K562 (cell line): ENCODE data around the gene ZNF646. TPM values are rescaled to one million over a fixed set of nuclear protein-coding genes. Genes with fewer than 3 reads are reported as not detected.

Source experiments
- CBX1 ChIP-seq: sonication (generic); IDR thresholded peaks from 2 replicates; pipeline ENCODE4 v1.6.1; 2016; ENCODE audit warnings: antibody characterized with exemption, low read depth, mild to moderate bottlenecking
- CHD1 ChIP-seq: fragments of 200-600 bp; sonication (generic); IDR thresholded peaks from one replicate; pipeline ENCODE4 v1.6.1; 2012; ENCODE audit warnings: mild to moderate bottlenecking, moderate library complexity, low read length, inconsistent platforms
- E2F5 ChIP-seq: sonication (generic); formaldehyde crosslinking; IDR thresholded peaks from 2 replicates; pipeline ENCODE4 v1.8.0; 2022; ENCODE audit warnings: mild to moderate bottlenecking, missing genetic modification reagents
- FOXK2 ChIP-seq, 2 experiments: fragments of 450-650 bp; IDR thresholded peaks in 1 of 2; conservative IDR thresholded peaks in 1 of 2; 2 replicates each; pipeline ENCODE4 v1.6.1; 2016; ENCODE audit warnings: low read depth in 2 of 2, mild to moderate bottlenecking in 1 of 2
- MTA2 ChIP-seq: fragments of 450-650 bp; IDR thresholded peaks from 2 replicates; pipeline ENCODE4 v1.6.1; 2016; ENCODE audit warnings: low read depth
- MYNN ChIP-seq, 2 experiments: sonication (generic); formaldehyde crosslinking in 1 of 2; IDR thresholded peaks; 2 replicates each; pipeline versions ENCODE4 v1.5.0 to v1.6.1; 2016 to 2020; ENCODE audit warnings: antibody characterized with exemption in 1 of 2, missing genetic modification reagents in 1 of 2
- NFATC3 ChIP-seq: fragments of 450-650 bp; IDR thresholded peaks from 2 replicates; pipeline ENCODE4 v1.6.1; 2017; ENCODE audit warnings: mild to moderate bottlenecking
- SMARCE1 ChIP-seq: fragments of 450-650 bp; IDR thresholded peaks from 2 replicates; pipeline ENCODE4 v1.7.1; 2016; ENCODE audit warnings: mild to moderate bottlenecking
- TAF15 ChIP-seq: fragments of 200-400 bp; formaldehyde crosslinking; IDR thresholded peaks from 2 replicates; pipeline ENCODE4 v1.6.1; 2017; ENCODE audit warnings: mild to moderate bottlenecking, low read depth, low read length, moderate library complexity
- TAF9B ChIP-seq: fragments of 450-650 bp; IDR thresholded peaks from 2 replicates; pipeline ENCODE4 v1.6.1; 2018; ENCODE audit warnings: mild to moderate bottlenecking; ENCODE audit not compliant: partially characterized antibody
- TBL1XR1 ChIP-seq, 2 experiments: IDR thresholded peaks; 2 replicates each; pipeline ENCODE4 v1.6.1; 2012; ENCODE audit warnings: improper control_type of control experiment in 2 of 2, low read length in 2 of 2, mild to moderate bottlenecking in 1 of 2
- ZBTB5 ChIP-seq: fragments of 450-650 bp; IDR thresholded peaks from 2 replicates; pipeline ENCODE4 v1.6.1; 2017; ENCODE audit warnings: antibody characterized with exemption
- ZNF133 ChIP-seq: fragments of 250-450 bp; sonication (Bioruptor Pico); IDR thresholded peaks from 2 replicates; pipeline ENCODE4 v1.4.0; 2020; ENCODE audit warnings: mild to moderate bottlenecking
- ZNF224 ChIP-seq: sonication (generic); formaldehyde crosslinking; IDR thresholded peaks from 2 replicates; pipeline ENCODE4 v1.8.0; 2022; ENCODE audit warnings: mild to moderate bottlenecking, missing genetic modification reagents
- ZNF518B ChIP-seq: fragments of 250-450 bp; sonication (Bioruptor Pico); IDR thresholded peaks from 2 replicates; pipeline ENCODE4 v1.5.0; 2021; ENCODE audit warnings: mild to moderate bottlenecking, moderate library complexity
- ZNF696 ChIP-seq: fragments of 250-450 bp; sonication (Bioruptor Pico); conservative IDR thresholded peaks from 2 replicates; pipeline ENCODE4 v1.4.0; 2020; ENCODE audit warnings: mild to moderate bottlenecking, moderate library complexity
- ZNF79 ChIP-seq: fragments of 250-450 bp; sonication (Bioruptor Pico); IDR thresholded peaks from 2 replicates; pipeline ENCODE4 v1.4.0; 2020; ENCODE audit warnings: low read depth, mild to moderate bottlenecking, moderate library complexity
- polyA plus RNA-seq, 8 experiments: library from polyadenylated mRNA; depleted of rRNA in 4 of 8; stranded (reverse) in 5 of 8; unstranded in 3 of 8; fragments of >200 nt; fragmentation: Nextera tagmentation in 2 of 8; fragmentation: Illumina TruSeq in 1 of 8; extraction: Ambion mirVana in 2 of 8; extraction: Trizol in 1 of 8; gene quantifications; 2 replicates each; pipeline versions ENCODE4 v1.2.1 to v1.2.3, GENCODE V29; 2011 to 2014; ENCODE audit warnings: inconsistent platforms in 1 of 8, missing spikeins in 1 of 8
- total RNA-seq, 7 experiments: library from RNA; depleted of rRNA in 6 of 7; stranded (reverse); fragments of >200 nt in 6 of 7; fragmentation: Illumina TruSeq in 2 of 7; extraction: Trizol in 2 of 7; gene quantifications; 2 replicates each; pipeline versions ENCODE4 v1.2.1 to v1.2.3, GENCODE V29; 2011 to 2021; ENCODE audit warnings: low replicate concordance in 1 of 7

ZNF646 gene
- total and polyA plus RNA-seq, 9 of the 15 experiments (the other 6 are each of a cell fraction or from before 2014, with no cell fraction given): 0.08 to 20.6 (median 8.0) TPM

- no peak for TF ChIP-seq ZNF518B (CRISPR knock-in tag)
- peak; percentile 46 to 60; a peak in 3 of 4 replicates for TF ChIP-seq FOXK2 (conservative IDR thresholded peaks at IDR 0.05 in 1 of 2, IDR thresholded peaks at IDR 0.05 in 1 of 2; ENCODE audit: low read depth in 2 of 2)
- no peak; a peak in 1 of 4 replicates for TF ChIP-seq TBL1XR1 (IDR thresholded peaks at IDR 0.05; ENCODE audit: low read length in 2 of 2)
- no peak for TF ChIP-seq ZNF224 (CRISPR knock-in tag)
- TF ChIP-seq ZNF696 (CRISPR knock-in tag): no peak
- TF ChIP-seq E2F5 (CRISPR knock-in tag): no peak
- no peak for TF ChIP-seq ZBTB5
- TF ChIP-seq CHD1: no peak
- peak; percentile 49; the same call in 1 of the 2 replicates for TF ChIP-seq CBX1
- no peak; the same call in 1 of the 2 replicates for TF ChIP-seq MTA2
- TF ChIP-seq MYNN (IDR thresholded peaks at IDR 0.05): peak; percentile 76; the same call in 1 of the 2 replicates
- no peak for TF ChIP-seq MYNN (CRISPR knock-in tag; IDR thresholded peaks at IDR 0.05)
- TF ChIP-seq TAF15: no peak
- no peak for TF ChIP-seq SMARCE1
- no peak for TF ChIP-seq ZNF133
- TF ChIP-seq TAF9B: peak; percentile 25
- TF ChIP-seq NFATC3: no peak
- no peak for TF ChIP-seq ZNF79 (CRISPR knock-in tag)
These were observed 31.5 kb downstream of the ZNF646 start (continued) for GRCh38 chr16:31105677-31106213.
